Ishikawa (cell line): ENCODE data around the gene ATXN10.
A peak's percentile ranks its signal among the peaks of the same experiment; 100 is the strongest.

Source experiments
- CEBPB ChIP-seq: IDR thresholded peaks from 2 replicates; pipeline ENCODE4 v1.6.1; 2012
- CREB1 ChIP-seq: IDR thresholded peaks from 2 replicates; pipeline ENCODE4 v1.6.1; 2012; ENCODE audit warnings: low read depth
- EGR1 ChIP-seq: IDR thresholded peaks from 2 replicates; pipeline ENCODE4 v1.6.1; 2012
- EP300 ChIP-seq: IDR thresholded peaks from 2 replicates; pipeline ENCODE4 v1.6.1; 2012; ENCODE audit warnings: borderline replicate concordance
- FOXM1 ChIP-seq: IDR thresholded peaks from 2 replicates; pipeline ENCODE4 v1.6.1; 2012; ENCODE audit warnings: low read depth, borderline replicate concordance
- NFIC ChIP-seq: IDR thresholded peaks from 2 replicates; pipeline ENCODE4 v1.6.1; 2012
- RAD21 ChIP-seq: IDR thresholded peaks from 2 replicates; pipeline ENCODE4 v1.6.1; 2012; ENCODE audit warnings: low read depth
- TAF1 ChIP-seq: IDR thresholded peaks from 2 replicates; pipeline ENCODE4 v1.6.1; 2012; ENCODE audit warnings: low read depth, mild to moderate bottlenecking
- TCF12 ChIP-seq: IDR thresholded peaks from 2 replicates; pipeline ENCODE4 v1.6.1; 2012; ENCODE audit warnings: low read depth
- TEAD4 ChIP-seq: IDR thresholded peaks from 2 replicates; pipeline ENCODE4 v1.6.1; 2012
- YY1 ChIP-seq: IDR thresholded peaks from 2 replicates; pipeline ENCODE4 v1.6.1; 2012; ENCODE audit warnings: low read depth
- ZBTB7A ChIP-seq: IDR thresholded peaks from 2 replicates; pipeline ENCODE4 v1.6.1; 2012; ENCODE audit warnings: low read depth
- TF ChIP-seq, protein P1 (sequence below): IDR thresholded peaks from 2 replicates; pipeline ENCODE4 v1.6.1; 2012; ENCODE audit warnings: low read depth, mild to moderate bottlenecking
- TF ChIP-seq, protein P2 (sequence below): IDR thresholded peaks from 2 replicates; pipeline ENCODE4 v1.6.1; 2012
- TF ChIP-seq, protein P3 (sequence below): IDR thresholded peaks from 2 replicates; pipeline ENCODE4 v1.6.1; 2012

The ATXN10 gene

DNA sequence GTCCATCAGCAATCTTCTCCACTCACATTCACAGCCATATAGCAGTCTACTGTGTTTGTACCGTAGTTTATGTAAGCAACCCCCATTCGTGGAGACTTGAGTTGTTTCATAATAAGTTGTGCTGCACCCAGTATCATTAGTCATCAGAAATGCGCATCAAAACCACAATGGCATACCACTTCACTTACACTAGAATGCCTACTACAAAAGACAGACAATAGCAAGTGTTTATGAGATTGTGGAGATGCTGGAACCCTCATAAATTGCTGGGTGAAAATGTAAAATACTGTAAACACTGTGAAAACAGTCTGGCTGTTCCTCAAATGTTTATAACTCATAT is 133.3 kb downstream of the ATXN10 start:
- peak; percentile 28; the same call in 1 of the 2 replicates for TF ChIP-seq TEAD4
- TF ChIP-seq FOXM1 = no peak

DNA sequence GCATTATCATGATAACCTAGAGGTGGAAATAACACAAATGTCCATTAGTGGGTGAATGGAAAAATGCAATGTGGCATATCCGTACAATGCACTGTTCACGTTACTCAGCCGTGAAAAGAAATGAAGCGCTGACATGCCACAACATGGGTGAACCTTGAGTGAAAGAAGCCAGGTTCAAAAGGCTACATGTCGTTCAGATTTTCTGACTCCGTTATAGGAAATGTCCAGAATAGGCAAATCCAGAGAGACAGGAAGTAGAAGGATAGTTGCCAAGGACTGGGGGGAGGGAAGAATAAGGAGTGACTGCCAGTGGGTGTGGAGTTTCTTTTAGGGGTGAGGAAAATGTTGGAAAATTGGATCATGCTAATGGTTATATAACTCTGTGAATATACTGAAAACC is 133.8 kb downstream of the ATXN10 start:
- TF ChIP-seq TEAD4 (no peak), YY1 (no peak), NFIC (no peak), EGR1 (no peak), RAD21 (no peak), CEBPB (no peak), FOXM1 (no peak), CREB1 (no peak), ZBTB7A (no peak), TAF1 (no peak), EP300 (no peak), TCF12 (no peak)
- TF ChIP-seq, protein P1, sequence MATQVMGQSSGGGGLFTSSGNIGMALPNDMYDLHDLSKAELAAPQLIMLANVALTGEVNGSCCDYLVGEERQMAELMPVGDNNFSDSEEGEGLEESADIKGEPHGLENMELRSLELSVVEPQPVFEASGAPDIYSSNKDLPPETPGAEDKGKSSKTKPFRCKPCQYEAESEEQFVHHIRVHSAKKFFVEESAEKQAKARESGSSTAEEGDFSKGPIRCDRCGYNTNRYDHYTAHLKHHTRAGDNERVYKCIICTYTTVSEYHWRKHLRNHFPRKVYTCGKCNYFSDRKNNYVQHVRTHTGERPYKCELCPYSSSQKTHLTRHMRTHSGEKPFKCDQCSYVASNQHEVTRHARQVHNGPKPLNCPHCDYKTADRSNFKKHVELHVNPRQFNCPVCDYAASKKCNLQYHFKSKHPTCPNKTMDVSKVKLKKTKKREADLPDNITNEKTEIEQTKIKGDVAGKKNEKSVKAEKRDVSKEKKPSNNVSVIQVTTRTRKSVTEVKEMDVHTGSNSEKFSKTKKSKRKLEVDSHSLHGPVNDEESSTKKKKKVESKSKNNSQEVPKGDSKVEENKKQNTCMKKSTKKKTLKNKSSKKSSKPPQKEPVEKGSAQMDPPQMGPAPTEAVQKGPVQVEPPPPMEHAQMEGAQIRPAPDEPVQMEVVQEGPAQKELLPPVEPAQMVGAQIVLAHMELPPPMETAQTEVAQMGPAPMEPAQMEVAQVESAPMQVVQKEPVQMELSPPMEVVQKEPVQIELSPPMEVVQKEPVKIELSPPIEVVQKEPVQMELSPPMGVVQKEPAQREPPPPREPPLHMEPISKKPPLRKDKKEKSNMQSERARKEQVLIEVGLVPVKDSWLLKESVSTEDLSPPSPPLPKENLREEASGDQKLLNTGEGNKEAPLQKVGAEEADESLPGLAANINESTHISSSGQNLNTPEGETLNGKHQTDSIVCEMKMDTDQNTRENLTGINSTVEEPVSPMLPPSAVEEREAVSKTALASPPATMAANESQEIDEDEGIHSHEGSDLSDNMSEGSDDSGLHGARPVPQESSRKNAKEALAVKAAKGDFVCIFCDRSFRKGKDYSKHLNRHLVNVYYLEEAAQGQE = no peak
- TF ChIP-seq, protein P2, sequence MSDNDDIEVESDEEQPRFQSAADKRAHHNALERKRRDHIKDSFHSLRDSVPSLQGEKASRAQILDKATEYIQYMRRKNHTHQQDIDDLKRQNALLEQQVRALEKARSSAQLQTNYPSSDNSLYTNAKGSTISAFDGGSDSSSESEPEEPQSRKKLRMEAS = no peak
- TF ChIP-seq, protein P3, sequence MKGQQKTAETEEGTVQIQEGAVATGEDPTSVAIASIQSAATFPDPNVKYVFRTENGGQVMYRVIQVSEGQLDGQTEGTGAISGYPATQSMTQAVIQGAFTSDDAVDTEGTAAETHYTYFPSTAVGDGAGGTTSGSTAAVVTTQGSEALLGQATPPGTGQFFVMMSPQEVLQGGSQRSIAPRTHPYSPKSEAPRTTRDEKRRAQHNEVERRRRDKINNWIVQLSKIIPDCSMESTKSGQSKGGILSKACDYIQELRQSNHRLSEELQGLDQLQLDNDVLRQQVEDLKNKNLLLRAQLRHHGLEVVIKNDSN = no peak

DNA sequence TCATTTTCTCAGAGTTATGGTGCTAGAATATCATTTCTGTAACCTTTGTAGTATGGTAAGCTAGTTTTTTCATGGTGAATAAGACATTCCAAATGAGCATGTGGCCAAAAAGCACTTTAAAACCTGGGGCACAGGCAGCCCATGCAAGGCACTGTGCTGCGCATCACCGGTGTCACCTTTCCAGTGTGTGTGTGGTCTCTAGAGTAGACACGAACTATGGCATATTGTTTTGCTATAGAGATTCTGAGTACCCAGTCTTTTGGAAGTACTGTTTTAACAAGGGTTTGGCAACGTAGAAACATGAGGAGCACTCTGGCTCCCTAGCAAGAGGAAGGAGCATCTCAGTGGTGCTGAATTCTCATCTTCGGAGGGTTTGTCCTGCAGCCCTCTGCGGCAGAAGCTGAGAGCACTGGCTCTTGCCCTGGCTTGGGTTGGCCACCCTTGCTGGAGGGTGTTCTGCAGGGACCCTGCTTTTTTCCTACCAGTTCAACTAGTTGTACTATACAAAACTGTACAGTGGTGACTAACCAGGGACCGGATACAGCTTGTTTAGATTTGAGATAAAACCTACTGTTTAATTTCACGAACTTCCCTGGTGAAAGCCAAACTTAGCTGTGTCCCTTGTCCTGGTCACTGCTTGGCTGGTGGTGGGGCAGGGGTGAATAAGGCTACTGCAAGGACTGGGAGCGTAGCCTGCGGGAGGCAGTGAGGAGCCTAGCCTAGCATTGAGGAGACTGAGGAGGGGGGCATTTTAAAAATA is 135.7 kb downstream of the ATXN10 start:
- TF ChIP-seq, protein P1 = no peak
- TF ChIP-seq TCF12 = no peak
- no peak for TF ChIP-seq YY1
- TF ChIP-seq RAD21 = no peak
- TF ChIP-seq CEBPB = no peak
- no peak for TF ChIP-seq ZBTB7A
- no peak for TF ChIP-seq EGR1
- TF ChIP-seq NFIC = no peak
- TF ChIP-seq CREB1 = no peak
- TF ChIP-seq TEAD4 = no peak
- no peak for TF ChIP-seq FOXM1
- TF ChIP-seq TAF1 = no peak
- TF ChIP-seq, protein P3 = no peak
- TF ChIP-seq, protein P2 = no peak
- no peak for TF ChIP-seq EP300

DNA sequence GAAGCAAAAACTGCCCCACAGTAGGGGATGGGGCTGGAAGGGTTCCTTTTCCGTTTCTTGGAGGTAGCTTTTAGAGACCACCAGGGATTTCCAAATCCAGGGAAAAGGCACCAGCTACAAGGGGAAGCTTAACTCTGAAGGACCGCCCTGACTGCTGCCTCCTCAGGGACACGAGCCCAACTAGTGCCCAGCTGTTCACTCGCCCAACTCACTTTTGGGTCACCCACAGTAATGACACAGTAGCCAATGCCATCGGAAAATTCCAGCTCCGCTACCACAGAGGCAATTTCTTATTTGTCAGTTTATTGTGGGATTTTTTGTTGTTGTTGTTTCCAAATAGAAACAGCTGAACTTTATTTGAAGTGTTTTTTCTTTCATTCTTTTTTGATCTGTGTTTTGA is 141.3 kb downstream of the ATXN10 start:
- TF ChIP-seq CEBPB (no peak), FOXM1 (no peak), NFIC (no peak), RAD21 (no peak), EGR1 (no peak), ZBTB7A (no peak)
- TF ChIP-seq, protein P1 = no peak
- TF ChIP-seq, protein P2 = no peak

DNA sequence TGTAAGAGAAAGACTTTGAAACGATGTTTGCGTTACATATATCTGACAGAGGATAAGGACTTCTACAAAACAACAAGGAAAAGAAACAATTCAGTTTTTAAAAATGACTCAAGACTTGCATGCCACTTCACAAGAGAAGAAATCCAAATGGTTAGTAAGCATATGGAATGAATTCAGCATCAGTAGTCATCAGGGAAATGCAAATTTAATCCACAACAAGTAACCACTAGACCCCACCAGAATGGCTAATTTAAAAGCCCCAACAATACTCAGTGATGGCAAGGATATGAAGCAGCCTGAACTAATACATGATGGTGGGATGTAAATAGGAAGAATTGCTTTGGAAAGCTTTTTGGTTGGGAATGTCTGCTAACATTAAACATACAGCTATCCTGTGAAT is 142.6 kb downstream of the ATXN10 start:
- TF ChIP-seq, protein P1 = no peak
- no peak for TF ChIP-seq FOXM1
- TF ChIP-seq, protein P3 = no peak
- TF ChIP-seq NFIC = no peak
- no peak for TF ChIP-seq YY1
- no peak for TF ChIP-seq EP300
- TF ChIP-seq TEAD4 = no peak
- TF ChIP-seq CREB1 = no peak
- no peak for TF ChIP-seq EGR1
- no peak for TF ChIP-seq TCF12
- no peak for TF ChIP-seq RAD21
- TF ChIP-seq ZBTB7A = no peak
- no peak for TF ChIP-seq CEBPB
- TF ChIP-seq, protein P2 = no peak
- TF ChIP-seq TAF1 = no peak
